Measurements from ENCODE around the gene RACGAP1.

RACGAP1 gene

DNA sequence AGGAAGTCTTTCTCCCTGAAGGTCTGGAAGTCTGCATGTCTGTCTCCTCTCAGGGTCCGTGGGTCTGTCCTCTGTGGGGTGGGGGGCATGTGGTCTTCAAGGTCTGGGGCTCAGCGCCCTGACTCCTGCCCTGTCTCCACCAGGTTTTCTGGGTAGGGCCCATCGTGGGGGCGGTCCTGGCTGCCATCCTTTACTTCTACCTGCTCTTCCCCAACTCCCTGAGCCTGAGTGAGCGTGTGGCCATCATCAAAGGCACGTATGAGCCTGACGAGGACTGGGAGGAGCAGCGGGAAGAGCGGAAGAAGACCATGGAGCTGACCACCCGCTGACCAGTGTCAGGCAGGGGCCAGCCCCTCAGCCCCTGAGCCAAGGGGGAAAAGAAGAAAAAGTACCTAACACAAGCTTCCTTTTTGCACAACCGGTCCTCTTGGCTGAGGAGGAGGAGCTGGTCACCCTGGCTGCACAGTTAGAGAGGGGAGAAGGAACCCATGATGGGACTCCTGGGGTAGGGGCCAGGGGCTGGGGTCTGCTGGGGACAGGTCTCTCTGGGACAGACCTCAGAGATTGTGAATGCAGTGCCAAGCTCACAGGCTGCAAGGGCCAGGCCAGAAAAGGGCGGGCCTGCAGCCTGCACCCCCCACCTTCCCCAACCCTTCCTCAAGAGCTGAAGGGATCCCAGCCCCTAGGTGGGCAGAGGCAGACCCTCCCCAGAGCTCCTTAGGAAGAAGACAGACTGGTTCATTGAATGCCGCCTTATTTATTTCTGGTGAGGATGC is 60.3 kb downstream of the RACGAP1 start:
- in situ Hi-C loops (cut with MboI; ENCODE audit: low sequenced_read_pairs, unreplicated experiment) = no loop called here
- TF ChIP-seq, protein P1, sequence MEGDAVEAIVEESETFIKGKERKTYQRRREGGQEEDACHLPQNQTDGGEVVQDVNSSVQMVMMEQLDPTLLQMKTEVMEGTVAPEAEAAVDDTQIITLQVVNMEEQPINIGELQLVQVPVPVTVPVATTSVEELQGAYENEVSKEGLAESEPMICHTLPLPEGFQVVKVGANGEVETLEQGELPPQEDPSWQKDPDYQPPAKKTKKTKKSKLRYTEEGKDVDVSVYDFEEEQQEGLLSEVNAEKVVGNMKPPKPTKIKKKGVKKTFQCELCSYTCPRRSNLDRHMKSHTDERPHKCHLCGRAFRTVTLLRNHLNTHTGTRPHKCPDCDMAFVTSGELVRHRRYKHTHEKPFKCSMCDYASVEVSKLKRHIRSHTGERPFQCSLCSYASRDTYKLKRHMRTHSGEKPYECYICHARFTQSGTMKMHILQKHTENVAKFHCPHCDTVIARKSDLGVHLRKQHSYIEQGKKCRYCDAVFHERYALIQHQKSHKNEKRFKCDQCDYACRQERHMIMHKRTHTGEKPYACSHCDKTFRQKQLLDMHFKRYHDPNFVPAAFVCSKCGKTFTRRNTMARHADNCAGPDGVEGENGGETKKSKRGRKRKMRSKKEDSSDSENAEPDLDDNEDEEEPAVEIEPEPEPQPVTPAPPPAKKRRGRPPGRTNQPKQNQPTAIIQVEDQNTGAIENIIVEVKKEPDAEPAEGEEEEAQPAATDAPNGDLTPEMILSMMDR (IDR thresholded peaks at IDR 0.05; ENCODE audit: borderline replicate concordance, control extremely low read depth, extremely low read depth, insufficient read depth, missing control alignments) = no peak
- no peak for DNase-seq (ENCODE audit: low spot score)

DNA sequence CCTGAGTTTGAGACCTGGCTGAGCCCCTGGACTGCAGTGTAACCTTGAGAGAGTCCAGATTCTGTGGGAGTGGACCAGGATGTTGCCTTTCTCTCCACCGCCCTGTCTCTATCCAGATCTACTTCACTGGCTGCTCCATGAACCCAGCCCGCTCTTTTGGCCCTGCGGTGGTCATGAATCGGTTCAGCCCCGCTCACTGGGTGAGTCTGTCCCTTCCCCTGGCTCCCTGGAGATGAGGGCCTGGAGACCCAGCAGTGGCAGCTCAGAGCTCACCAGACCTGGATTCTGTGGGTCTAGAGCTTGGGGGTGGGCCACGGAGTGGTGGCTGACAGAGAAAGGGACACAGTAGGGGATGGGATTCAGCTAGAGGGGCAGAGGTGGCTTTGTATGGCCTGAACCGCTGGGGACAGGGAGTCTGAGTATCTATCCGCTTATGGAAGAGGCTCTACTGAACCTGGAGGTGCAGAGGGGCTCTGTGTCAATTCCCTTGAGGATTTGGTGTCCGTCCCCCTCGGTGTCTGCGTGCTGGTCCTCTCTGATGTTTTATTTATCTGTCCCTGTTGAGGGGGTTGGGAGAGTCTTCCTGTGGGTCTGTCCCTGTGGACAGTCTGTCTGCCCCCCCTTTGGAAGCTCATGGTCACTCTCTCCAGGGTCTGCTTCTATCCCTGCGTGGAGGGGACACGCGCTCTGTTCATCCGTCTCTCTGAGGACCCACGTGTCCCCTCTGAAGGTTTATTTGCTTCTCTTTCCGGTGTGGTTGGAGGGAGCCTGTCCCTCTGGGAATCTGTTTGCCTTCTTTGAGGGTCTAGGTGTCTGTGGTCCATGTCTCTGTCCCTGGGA is 61.1 kb downstream of the RACGAP1 start:
- DNase-seq (ENCODE audit: low spot score) = no peak
- TF ChIP-seq, protein P1 (IDR thresholded peaks at IDR 0.05; ENCODE audit: borderline replicate concordance, control extremely low read depth, extremely low read depth, insufficient read depth, missing control alignments) = no peak
- in situ Hi-C loops (cut with MboI; ENCODE audit: low sequenced_read_pairs, unreplicated experiment) = no loop called here

DNA sequence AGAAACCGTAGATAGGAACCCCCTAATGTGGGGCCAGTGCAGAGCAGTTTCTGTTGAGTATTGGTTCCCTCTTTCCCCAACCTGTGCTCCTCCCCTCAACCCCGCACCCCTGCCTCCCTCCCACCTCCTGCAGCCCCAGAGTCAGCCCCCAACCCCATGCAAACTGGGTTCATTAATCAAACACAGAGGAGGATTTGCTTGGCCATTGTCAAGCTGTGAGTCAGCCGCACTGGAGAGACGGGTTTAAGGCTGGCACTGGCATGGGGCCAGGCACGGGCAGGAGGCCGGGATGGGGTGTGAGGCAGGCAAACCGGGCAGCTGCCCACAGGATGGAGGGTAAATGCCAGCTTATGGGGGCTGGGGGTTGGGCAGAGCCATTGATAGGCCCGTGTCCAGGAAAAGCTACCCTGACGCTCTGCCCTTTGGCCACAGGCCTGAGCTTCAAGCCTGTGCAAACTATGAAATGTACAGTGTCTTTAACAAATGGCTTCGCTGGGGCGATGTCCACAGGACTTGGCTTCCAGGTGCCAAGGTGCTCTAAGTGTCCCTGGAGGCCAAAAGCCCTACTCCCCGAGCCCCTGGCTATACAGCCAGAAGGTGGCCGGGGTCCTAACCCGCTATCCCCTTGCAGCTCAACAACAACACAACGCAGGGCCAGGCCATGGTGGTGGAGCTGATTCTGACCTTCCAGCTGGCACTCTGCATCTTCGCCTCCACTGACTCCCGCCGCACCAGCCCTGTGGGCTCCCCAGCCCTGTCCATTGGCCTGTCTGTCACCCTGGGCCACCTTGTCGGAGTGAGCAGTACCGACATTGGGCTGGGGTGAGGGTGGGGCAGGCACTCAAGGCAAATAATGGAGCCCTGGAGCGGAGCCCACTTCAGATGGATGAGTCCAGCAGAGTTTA is 62.2 kb downstream of the RACGAP1 start:
- in situ Hi-C loops (cut with MboI; ENCODE audit: low sequenced_read_pairs, unreplicated experiment) = no loop called here
- TF ChIP-seq, protein P1 (IDR thresholded peaks at IDR 0.05; ENCODE audit: borderline replicate concordance, control extremely low read depth, extremely low read depth, insufficient read depth, missing control alignments) = no peak
- no peak for DNase-seq (ENCODE audit: low spot score)

DNA sequence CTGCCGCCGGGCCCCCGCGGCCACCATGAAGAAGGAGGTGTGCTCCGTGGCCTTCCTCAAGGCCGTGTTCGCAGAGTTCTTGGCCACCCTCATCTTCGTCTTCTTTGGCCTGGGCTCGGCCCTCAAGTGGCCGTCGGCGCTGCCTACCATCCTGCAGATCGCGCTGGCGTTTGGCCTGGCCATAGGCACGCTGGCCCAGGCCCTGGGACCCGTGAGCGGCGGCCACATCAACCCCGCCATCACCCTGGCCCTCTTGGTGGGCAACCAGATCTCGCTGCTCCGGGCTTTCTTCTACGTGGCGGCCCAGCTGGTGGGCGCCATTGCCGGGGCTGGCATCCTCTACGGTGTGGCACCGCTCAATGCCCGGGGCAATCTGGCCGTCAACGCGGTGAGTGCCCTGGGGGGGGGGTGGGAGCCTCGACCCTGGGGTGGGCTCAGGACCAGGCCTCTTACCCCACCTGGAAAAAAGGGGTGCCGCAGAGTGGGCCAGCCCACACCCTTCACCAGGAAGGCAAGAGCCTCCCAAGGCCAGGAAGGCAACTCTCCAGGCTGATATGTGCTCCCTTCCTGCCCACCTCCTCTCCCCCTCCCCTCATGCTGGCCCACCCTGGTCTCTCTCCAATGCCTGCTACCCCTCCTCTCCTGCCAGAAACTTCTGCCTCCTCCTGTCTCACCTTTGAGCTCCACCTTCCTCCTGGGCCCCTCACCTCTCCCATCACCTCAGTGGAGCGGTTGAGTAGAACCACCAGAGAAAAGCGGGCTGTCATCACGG is 63.1 kb downstream of the RACGAP1 start:
- no peak for DNase-seq (ENCODE audit: low spot score)
- TF ChIP-seq, protein P1 (IDR thresholded peaks at IDR 0.05; ENCODE audit: borderline replicate concordance, control extremely low read depth, extremely low read depth, insufficient read depth, missing control alignments) = no peak
- in situ Hi-C loops (cut with MboI; ENCODE audit: low sequenced_read_pairs, unreplicated experiment) = no loop called here

DNA sequence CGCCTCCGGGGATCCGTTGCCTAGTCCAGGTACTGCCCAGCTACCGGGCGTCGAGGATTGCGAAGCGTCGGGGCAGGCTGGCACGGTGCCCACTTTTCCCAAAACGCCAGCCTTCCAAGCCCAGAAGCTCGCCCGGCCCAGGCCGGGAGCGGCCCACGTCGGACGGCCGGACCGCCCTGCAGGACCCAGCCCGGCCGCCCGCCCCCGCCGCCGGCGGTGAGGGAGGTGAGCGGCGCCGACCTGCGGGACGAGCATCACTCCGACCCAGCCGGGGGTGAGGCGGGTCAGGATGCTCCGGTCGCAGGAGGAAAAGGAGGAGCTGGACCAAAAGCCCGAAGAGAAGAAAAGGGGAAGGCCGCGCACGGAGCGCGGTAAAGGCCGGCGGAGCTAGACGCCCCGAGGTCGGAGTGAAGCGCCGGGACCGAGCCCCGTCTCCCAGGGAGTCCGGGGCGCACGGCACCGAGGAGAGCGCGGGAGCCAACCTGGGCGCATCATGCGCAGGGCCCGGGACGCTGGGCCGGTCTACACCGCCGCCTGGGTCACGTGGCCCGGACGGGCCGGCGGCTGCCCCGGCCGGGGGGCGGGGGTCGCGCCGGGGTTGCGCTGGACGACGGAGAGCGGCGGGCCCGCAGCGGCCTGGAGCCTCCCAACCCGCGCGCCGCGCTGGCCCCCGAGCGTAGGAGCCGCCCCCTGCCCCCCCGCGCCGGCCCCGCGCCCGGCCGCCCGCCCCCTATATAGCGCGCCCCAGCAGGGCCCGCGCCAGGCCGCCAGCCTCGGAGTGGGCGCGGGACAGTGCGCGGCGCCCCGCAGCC is 64.0 kb downstream of the RACGAP1 start, which contains the start of gene AQP5:
Gene AQP5 (plus strand): TSS at position 762 of the 812 bp plus-strand sequence. CDS start 146 bp downstream, outside the sequence.
- no peak for DNase-seq (ENCODE audit: low spot score)

More for the DNA sequence above, 64.0 kb downstream of the RACGAP1 start, which contains the start of gene AQP5:
- TF ChIP-seq, protein P1 (IDR thresholded peaks at IDR 0.05; ENCODE audit: borderline replicate concordance, control extremely low read depth, extremely low read depth, insufficient read depth, missing control alignments) = no peak
- in situ Hi-C loops (cut with MboI; ENCODE audit: low sequenced_read_pairs, unreplicated experiment) = no loop called here
